Fibroblast of skin of left biceps (primary cell): ENCODE data around the gene TRPC4AP.

ENCODE experiments used
- DNase-seq, 2 experiments: peaks; one replicate each; pipeline ENCODE4 v3.0.0-alpha.2; 2013; ENCODE audit warnings: low read depth in 2 of 2

TRPC4AP gene

GRCh38 chr20:34968042-34968775 lies 124.4 kb downstream of the TRPC4AP start:
- DNase-seq, result no peak

- DNase-seq, result no peak
Measured at GRCh38 chr20:34967421-34967820, 125.2 kb downstream of the TRPC4AP start.

GRCh38 chr20:34965051-34965450 lies 127.6 kb downstream of the TRPC4AP start:
- no peak for DNase-seq

DNA sequence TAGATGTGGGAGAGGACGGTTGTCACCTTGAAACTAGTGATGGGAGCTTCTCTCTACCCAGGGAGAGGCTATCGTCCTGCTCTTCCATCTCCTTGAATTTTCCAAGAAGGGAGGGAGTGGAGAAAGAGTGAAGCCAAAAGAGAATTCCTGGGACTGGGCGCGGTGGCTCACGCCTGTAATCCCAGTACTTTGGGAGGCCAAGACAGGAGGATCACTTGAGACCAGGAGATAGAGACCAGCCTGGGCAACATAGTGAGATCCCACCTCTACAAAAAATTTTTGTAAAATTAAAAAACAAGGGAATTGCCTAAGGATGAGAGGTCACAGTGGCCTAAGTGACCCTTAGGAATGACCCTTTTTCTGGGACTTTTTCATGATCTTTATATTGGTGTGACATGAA lies 128.1 kb downstream of the TRPC4AP start:
- DNase-seq, result no peak

GRCh38 chr20:34956751-34957472 lies 135.7 kb downstream of the TRPC4AP start:
- DNase-seq, result no peak

DNA sequence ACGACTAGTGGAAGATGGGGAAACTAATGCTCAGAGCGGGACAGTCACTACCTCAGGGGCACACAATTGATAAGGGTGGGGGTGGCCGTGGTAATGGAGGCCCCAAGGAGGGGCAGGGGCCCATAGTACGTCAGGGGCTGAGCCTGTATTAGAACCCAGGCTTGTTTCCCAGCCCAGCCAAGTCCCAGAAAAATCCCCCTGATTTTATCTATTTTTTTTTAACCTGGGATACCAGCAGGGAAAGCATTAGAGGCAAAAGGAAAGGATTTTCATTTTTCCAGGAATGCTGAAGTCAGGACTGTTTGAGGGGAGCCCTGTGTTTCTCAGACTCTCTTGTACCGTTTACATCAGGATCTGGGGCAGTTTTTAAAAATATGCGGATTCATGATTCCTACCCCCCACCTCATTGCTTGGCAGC lies 136.6 kb downstream of the TRPC4AP start:
- no peak for DNase-seq

GRCh38 chr20:34955231-34956040 lies 137.2 kb downstream of the TRPC4AP start, which contains the start of the genes GSS and MYH7B:
Gene GSS, minus strand, starts transcription at chr20:34955806. Its CDS starts 3,954 bp downstream, at chr20:34951852.
Gene MYH7B, plus strand, starts transcription at chr20:34955868. Its CDS starts 22,138 bp downstream, at chr20:34978006.
- DNase-seq, result peak; percentile 89 to 91

- DNase-seq, result no peak
Measured at GRCh38 chr20:34954904-34955230, 137.7 kb downstream of the TRPC4AP start.

GRCh38 chr20:34953960-34954359 lies 138.6 kb downstream of the TRPC4AP start:
- DNase-seq, result no peak

DNA sequence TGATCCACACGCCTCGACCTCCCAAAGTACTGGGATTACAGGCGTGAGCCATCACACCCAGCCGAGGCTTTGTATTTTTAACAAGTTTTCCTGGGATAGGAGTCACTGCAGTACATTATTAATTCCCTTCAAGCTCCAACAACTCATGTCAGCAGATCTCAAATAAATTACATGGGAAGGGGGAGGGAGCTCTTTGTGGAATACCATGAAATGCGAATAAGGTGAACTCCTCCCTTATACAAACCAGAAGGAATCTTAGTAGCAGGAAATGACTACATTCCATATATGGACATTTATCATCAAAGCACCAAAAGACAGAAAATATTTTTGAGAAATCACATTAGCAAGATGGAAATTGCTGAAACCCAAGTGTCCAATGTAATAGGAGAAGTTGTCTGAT lies 139.9 kb downstream of the TRPC4AP start:
- DNase-seq, result peak; percentile 58 to 59
